ENCODE measurements around the gene TTI1.
"Not testable (repeated sequence)": the region's sequence is repeated elsewhere in the genome, so short reads cannot be mapped to it uniquely, and the experiment has no call there.

Gene TTI1

DNA sequence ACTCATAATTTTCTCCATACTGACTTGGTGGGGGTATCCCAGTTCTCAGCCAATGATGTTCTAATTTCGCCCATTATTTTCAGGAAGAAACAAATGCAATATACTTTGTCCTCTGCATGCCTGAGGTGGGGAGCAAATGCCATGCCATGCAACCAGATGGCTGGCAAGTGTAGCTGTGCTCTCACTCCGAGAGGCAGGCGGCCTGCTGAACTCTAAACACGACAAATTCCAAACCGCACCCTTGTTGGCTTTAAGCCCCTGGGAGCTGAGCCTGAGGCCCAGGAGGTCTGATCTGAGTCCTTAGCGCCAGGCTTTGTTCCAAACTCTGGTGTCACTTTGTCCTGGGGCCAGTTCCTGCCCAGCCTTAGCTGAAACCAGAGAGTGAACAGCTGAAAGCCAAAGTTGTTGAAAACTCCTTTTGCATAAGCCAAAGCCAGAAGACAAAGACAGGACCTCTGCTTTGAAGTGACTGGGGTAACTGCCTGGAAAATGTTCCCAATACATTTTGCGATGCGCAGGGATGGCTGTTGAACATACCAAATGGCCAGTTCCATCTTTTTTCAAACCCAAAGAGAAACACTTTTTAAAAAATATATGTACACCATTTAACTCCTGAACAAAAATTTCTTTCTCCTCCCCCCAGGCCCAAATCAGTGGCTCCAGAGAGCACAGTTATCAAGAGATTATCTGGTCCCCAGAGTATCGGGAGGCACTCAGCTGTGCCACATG is 46.2 kb downstream of the TTI1 start:
- DNase-seq = no peak

DNA sequence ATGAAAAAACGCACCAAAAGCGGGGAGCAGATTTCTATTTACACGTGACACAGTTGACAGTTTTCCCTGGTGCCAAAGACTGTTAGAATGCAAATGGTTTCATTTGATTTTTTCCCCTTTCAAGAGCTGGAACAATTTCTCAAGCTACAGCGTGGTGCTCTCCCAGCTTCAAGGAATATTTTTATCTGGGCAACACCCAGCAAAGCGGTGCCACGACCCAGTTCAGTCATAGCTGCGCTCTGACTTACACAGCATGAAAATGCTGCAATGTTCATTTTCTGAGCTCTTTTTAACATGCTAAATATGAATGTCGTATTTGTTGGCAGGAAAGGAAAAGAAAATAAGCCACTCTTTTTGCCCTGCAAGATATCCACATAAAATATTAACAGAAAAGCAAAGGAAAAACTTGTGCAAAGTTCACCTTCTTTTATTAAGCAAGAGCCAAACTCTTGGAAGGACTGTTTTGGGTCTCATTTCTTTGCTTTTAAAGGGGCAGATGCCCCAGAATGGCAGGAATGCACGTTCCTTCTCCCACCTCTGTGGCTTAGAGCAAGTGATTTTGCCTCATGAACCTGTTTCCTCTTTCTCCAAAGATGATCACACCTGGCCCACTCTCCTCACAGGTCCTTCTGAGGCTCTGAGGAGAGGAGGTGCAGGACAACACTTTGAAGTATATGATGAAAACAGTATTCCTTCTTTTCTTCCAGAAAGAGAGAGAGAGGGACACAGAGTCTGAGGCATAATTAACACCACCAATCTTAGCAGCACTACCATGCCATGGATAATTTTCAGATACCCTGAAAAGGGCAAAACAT is 47.0 kb downstream of the TTI1 start:
- no peak for DNase-seq

DNA sequence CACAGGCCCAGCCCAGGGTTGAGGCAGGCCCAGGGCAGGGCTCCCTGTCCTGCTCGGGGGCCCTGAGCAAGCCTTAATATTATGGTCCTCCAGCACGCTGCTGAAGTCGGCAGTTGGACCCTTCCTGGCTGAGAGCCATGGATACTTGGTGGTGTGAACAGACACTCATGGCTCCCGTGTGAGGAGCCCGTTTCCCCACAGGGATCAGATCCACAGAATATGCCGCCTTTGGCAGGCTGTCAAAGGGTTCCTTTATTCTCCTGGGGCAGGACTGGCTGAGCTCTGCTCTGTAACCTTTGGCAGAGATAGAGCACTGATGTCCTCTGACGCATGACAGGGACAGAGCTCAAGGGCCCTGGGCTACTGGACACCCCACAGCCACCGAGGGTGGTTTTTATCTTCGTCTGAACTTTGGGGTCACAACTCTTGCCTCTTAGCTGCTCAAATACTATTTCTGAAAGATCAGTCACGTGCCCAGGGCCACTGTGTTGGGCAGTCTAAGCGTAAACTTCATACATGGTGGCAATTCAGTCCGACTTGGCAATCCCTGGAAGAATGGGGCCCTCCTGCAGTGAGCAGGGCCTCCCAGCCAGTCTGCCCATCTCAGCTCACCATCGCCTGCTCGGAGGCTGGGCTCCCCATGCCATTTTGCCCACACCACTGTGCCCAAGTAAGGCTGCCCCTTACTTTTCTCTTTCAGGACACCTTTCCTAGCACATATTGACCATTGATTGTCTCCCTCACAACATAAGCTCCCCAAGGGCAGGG is 49.1 kb downstream of the TTI1 start:
- no peak for DNase-seq

DNA sequence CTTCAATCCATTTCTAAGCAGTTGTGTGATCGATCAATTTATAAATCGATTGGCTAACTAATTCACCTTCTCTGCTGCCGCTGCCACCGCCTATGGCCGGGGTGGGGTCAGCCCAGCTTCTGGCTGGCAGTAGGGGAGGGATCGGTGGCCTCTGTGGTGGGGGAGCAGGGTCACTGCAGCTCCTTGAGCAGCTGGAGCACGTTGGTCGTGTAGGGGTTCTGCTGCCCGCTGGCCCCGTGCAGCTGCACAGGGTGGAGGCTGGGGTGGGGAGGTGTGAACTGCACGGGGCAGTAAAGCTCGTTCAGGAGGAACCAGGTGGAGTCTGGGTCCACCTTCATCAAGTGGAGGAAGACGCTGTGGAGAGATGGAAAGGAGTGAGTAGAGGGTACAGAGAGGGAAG is 50.0 kb downstream of the TTI1 start:
- no peak for DNase-seq

DNA sequence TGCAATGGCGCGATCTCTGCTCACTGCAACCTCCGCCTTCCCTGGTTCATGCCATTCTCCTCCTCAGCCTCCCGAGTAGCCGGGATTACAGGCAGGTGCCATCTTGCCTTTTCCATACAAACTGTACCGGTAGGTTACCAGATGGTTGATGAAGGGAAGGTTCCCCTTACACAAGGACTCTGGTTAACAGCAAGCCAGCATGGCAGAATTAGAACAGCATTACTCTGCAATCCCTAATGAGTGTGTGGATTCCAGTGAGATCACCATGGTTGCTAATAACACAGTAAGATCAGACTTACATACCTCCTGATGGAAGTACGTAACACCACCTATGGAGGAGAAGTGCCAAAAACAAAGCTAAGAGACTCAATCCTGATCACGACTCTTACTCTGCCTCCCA is 51.7 kb downstream of the TTI1 start:
- DNase-seq = no peak

DNA sequence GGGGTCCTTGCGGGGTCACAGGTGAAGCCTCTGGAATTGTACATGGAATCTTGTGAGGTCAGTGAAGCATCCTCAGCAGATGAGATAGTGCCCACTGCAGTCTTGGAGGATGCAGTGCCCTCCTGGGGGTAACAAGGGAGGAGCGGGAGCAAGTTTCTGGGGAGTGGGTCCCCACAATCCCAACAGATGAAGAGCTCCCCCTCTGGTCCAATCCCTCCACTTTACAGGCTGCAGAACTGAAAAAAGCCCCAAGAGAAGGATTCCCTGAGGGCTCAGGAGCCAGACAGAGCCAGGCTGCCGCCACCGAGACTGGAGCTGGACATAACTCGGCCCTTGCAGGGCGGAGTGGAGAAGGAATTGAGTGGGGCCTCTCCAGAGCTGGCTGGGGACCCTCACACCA is 52.4 kb downstream of the TTI1 start:
- no peak for DNase-seq

DNA sequence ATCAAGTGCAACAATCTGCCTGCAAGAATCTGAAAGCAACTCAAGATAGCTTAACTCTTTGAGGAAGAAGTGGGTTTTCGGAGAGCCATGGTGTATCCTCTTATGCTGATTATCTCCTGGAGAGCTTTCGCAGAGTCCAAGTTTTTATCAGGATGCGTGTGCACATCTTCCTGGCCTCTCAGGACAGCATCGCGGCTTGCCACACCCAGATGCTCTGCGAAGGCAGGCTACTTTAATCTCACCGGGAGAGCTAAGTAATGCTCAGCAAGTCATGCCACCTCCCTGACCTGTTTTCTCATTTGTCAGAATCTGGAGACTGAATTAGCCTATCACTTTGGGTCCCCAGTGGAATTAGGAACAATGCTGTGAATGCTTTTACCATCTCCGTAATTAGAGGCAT is 52.9 kb downstream of the TTI1 start:
- DNase-seq = no peak

DNA sequence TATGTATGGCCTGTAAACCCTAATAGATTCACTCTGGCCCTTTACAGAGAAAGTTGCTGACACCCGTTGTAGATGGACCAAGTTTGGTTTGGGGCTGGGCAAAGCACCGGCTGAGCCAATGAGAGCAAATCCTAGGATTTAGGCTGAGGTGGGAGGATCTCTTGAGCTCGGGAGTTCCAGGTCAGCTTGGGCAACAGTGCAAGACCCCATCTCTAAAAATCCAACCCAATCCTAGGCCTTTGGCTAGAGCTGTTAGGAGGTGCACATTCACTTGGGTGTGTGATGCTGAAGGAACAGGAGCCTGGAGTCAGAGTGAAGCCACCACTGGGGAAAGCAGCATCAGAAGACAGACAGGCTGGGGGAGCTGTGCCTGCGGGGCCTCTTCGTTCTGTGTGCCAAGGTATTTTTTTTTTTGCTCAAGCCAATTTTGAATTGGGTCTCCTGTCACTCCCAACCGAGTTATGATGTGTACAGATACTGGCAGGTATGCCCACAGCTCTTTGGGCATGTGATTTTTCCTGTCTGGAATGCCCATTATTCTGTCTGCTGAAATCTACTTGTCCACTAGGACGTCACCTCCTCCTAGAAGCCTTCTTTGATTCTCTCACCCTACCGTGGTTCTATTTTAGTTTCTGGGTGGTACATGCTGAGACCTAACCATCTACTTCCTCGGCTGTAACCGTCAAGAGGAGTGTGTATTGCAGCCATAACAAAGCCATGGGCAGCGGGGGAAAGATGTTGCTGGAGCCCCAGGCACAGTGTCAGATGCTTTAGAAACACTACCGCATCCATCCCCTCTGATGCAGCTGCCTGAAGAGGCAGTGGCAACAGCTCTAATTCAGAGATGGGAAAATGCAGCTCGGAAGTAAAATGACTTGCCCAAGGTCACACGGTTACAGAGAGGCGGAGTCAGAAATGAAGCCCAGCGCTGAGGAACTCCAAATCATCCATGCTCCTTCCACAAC is 54.0 kb downstream of the TTI1 start:
- DNase-seq = no peak

DNA sequence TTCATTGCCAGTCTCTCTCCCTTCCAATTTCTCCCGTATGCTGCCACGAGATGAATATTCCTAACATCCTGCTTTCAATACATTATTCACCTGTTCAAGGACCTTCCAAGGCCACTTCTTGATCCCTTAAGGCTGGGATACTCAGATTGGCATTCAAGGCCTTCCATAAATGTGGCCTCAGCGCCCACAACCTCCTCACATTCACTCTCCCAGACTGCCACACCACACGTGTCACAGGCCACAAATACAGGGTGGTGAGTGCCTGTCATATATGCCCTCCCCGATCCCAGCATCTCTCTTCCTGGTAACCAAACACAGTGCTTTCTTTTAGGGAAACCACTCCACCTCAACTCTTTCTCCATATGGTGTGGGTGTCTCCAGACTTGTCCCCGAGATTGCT is 55.5 kb downstream of the TTI1 start:
- no peak for DNase-seq

DNA sequence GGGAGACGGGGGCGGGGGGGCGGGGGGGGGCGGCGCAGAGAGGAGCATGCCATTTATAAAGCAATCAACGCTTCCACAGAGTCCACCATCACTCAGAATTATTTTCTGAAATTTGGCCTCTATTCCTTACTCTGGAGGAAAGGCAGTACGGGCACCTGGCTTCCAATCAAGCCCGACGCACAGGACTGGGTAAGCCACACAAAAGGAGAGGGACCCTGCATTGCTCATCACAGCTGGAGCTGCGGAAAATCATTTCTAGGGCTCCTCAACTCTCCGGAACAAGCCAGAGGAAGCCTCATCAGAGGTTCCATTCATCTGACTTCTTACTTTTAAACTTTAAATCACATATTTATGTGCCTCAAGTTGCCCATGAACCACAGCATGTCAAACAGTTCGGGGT is 55.9 kb downstream of the TTI1 start:
- no peak for DNase-seq

DNA sequence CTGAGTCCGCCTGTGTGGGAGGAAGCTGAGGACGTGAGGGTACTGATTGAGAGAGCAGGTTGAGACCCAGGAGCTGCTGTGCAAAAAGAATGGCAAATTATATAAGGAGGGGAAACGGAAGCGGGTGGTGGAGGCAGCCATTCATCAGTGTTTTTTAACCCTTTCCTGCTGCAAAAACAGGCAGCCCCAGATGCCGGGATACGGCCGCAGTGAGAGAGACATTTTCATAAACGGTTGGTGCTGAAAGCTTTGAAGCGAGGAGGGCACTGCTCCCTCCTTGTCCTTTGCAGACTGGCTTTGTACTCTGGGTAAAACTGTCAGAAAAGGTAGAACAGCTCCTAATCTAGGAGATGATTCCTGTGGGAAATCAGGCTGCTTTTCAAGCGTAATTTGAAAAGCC is 56.4 kb downstream of the TTI1 start:
- no peak for DNase-seq

DNA sequence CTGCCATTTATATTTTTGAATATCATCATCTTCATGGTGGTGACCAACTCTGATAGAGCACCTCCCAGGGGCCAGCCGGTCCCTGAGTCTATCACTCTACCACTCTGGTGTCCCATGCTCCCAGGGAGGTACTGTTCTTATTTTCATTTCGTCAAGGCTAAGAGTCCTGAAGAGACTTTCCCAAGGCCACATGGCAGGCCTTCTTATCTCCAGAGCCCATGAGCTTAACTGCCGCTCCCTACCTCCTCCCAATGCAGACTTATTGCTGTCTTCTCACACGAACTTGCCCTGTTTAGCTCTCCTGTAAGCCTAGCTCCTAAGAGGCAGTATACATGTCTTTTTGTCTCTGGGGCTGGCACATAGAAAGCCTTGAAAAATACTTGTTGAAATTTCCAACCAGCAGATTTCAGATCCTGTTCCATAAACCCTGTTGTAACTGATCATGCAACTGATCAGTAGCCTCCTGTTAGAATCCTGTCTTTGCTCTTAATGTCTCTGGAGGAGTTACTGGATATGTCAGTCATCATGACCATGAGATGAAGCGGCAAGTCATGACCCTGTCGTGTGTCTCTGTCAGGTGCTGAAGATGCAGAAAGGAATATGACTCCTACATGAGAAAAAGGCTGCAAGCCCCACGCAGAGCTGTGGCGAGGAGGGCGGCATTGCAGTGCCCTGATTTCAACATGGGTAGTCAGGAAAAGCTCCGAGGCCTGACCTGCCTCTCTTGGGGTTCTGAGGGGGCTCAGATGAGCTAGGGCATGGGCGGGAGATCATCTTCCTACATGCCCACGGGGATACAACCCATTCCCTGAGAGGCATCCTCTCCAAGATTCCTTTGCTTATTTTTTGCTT is 60.0 kb downstream of the TTI1 start:
- no peak for DNase-seq

DNA sequence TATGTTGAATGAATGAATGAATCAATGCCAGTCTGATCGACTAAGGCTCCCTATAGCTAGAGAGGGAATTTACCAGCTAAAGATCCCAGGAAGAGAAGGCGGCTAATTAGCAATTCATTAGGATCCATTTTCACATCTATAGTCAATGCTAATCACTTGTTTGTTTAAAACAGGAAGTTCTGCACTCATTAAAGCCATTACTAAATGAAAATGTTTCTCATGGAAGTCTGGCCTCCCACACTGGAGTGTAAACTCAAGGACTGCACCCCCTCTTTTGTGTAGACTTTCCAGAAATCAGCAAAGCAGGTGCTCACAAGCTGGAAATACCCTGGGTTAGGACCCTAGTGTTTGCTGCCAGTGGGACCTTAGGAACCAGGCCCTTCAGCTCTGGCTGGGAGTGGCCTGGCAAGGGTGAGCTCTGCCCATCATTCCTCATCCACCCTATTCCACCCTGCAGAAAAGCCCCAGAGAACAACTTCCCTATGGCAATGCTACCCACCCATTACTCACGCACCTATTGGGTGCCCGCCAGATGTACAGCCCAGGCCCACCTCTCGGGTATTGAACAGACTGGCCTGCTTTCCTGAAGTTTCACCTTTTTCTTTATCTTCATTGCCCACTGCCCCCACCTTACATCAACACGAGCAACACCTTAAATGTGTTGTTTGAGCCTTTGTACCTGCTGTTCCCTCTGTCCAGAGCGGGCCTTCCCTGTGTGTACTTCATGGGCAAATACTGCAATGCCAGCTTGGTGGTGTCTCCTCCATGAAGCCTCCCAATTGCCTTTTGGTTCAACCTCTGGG is 60.8 kb downstream of the TTI1 start:
- no peak for DNase-seq

DNA sequence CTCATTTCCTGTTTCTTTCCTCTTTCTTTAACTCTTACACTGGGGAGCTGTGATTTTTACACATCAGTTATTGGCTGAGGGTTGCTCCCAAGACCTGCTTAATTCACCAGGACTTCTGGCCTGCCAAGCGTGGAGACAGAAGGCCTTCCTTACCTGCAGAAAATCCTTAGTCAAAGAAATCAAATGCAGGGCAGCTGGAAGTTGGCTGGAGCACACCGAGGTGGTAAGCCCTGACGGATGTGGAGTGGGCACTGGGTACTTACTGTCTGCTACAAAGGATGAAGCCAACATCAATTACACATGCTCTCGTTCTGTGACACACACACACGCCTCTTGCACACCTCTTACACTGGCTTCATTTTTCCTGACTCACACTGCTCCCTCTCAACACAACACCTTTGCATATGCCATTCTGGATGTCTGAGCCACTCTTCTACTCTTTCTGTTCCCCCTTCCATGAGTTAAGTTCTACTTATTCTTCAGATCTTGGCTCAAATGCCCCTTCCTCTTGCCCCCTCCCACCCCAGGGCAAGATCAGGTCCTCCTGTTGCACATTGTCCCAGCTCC is 61.6 kb downstream of the TTI1 start:
- DNase-seq = no peak

DNA sequence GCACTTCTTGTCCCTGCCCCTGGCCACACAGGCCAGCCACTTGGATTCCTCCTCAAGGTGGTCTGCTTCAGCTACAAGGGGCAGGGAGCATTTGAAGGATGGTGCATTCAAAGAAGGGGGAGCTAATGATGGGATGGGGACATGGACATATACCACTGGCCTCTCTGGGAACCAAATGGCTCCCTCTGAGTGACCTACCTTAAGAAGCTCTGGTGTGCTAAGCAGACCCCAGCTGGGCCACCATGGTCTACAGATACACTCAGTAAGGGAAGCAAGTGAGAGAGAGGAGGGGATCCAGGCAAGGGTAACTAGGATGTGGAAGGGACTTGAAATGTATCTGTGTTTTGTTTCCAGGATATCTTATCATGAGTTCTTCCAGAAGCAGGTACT is 62.4 kb downstream of the TTI1 start:
- DNase-seq = no peak

DNA sequence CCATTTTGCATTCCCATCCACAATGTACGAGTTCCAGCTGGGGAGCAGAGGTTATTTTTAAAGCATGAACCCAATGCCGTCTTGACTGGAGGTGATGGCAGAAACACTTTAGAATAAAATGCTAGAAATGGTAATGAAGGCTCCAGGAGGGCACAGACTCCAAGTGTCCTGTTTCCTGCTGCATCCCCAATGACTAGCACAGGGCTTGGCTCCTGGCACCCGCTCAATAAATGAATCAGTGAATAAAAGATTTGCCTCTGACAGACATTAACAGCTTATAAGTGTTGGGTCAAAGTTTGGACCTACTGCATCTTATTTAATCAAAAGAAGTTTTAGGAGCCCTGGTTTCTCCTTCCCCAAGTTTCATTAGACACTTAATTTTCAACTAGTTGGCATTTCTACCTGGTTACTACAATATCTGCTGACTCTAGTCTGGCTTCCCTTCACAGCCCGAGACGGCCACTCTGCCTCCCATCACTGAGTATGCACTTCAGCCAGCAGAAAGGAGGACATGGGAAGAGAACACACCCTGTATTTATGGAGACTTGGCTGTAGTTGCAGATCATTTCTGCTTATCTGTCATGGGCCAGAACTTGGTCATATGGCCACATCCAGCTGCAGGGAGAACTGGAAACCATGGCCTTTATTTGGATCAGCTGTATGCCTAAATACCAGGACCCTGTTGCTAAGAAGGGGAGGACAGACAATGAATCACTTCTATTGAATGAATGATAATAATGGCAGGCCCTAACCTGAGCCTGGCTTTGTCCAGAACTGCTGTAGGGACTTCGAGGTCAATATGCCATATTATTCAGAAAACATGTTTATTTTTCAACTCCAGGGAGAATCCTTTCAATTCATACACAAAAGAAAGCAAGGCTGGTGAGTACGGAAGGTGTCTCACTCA is 63.1 kb downstream of the TTI1 start:
- no peak for DNase-seq

DNA sequence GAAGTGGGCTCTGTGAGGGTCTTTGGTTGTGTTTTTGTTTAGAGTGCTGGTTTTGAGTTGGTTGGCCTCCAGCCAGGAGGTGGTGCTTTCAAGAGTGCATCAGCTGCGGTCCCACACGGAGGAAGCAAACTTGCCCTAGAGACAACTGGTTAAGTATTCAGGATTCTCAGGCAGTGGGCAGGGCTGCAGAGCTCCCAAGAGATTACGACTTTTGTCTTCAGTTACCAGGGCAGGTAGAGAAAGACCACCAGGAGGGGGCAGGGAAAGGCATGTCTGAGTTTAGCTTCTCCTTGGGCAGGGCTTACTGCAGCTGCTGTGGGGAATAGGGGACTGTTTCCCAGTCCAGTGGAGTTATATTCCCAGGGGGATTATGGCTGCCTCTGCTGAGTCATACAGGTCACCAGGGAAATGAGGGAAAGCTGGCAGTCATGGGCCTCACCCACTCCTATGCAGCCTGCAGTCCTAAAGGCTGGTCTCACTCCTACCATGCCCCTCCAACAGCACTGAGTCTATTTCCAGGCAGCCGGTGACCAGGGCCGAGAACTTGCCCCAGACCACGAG is 64.3 kb downstream of the TTI1 start:
- DNase-seq = no peak

DNA sequence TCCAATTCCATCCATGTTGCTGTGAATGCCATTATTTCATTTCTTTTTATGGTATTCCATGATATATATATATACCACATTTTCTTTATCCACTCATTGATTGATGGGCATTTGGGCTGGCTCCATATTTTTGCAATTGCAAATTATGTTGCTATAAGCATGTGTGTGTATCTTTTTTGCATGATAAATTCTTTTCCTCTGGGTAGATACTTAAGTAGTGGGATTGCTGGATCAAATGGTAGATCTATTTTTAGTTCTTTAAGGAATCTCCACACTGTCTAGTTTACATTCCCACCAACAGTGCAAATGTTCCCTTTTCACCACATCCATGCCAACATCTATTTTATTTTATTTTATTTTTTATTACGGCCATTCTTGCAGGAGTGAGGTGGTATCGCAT is 69.8 kb downstream of the TTI1 start:
- DNase-seq = not testable (repeated sequence)

DNA sequence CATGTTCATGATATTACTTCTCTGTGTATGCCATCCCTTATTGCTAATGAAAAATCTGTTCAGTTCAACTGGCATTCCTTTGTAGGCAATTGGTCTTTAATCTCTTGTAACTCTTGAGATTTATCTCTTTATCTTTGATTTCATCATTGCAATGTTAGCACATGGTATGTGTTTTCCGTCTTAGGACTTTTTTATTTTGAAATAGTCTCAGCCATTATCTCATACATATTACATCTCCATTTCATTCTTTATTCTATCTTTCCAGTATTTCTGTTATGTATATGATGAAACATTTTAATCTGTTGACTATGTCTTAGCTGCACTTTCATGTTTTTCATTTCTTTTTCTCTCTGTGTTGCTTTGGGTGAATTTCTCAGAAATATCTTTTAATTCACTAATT is 72.2 kb downstream of the TTI1 start:
- no peak for DNase-seq

Data from activated CD4-positive, alpha-beta T cell treated with anti-CD3 and anti-CD28 coated beads, Interleukin-2, amount 50 U/mL, for 1 hour (primary cell).